K562 (cell line): ENCODE measurements around the gene SMIM10L2A. TPM values are rescaled to one million over a fixed set of nuclear protein-coding genes. Genes with fewer than 3 reads are reported as not detected.

Experiments used
- ATAC-seq: fragments of 200-7000 bp; cut with Tn5 transposase; 3 replicates; pipeline ENCODE4 v1.9.1; 2020; ENCODE audit warnings: moderate library complexity
- BruUV-seq: library from RNA; stranded (reverse); fragments of 400-500 nt; replicated peaks from 2 replicates; lab custom pipeline; 2021; lab: Mats Ljungman, UMichigan
- CTCF ChIA-PET: fragments of 300-600 bp; formaldehyde crosslinking; extraction: SDS; loops from one replicate; lab custom pipeline; 2021; ENCODE audit warnings: low intra/inter-chr PET ratio; lab: Yijun Ruan, JAX
- POLR2A ChIA-PET: fragments of 300-600, 350-650 bp; sonication (Branson Sonifier 250); formaldehyde crosslinking; extraction: SDS; loops from one replicate; lab custom pipeline; 2021; ENCODE audit warnings: antibody characterized with exemption, inconsistent platforms; lab: Yijun Ruan, JAX
- DNase-seq, 4 experiments: peaks; one replicate each; pipeline versions ENCODE4 v3.0.0 to v3.0.0-alpha.2; 2011 to 2018; ENCODE audit warnings: low spot score in 3 of 4, mixed read lengths in 3 of 4; ENCODE audit errors: extremely low read depth in 1 of 4
- FAIRE-seq: peaks from 2 replicates; lab custom pipeline; 2011; peaks lifted over from hg19 to GRCh38; lab: Jason Lieb, UNC
- H2AFZ ChIP-seq: 2 replicates; pipeline ENCODE4 v1.6.0; 2011; ENCODE audit warnings: low read depth, low read length, control low read depth, inconsistent platforms
- H3K27ac ChIP-seq: fragments of 200-600 bp; 3 replicates; pipeline ENCODE4 v1.8.0; 2011; ENCODE audit warnings: low read depth, mild to moderate bottlenecking, control low read depth, inconsistent platforms, low read length, moderate library complexity, mixed read lengths; ENCODE audit errors: extremely low read depth
- H3K27me3 ChIP-seq, 2 experiments: fragments of 300-600 bp in 1 of 2; 2 replicates in 1 of 2; 3 replicates in 1 of 2; pipeline versions ENCODE4 v1.6.0 to v1.8.0; 2011; ENCODE audit warnings: inconsistent platforms in 2 of 2, low read length in 2 of 2, mild to moderate bottlenecking in 1 of 2, mixed read lengths in 1 of 2, moderate library complexity in 1 of 2; ENCODE audit not compliant: control insufficient read depth in 2 of 2, insufficient read depth in 2 of 2
- H3K36me3 ChIP-seq: fragments of 300-600 bp; 3 replicates; pipeline ENCODE4 v1.8.0; 2011; ENCODE audit warnings: mild to moderate bottlenecking, low read length, inconsistent platforms; ENCODE audit not compliant: control insufficient read depth, insufficient read depth
- H3K4me1 ChIP-seq, 2 experiments: fragments of 200-600 bp in 1 of 2; replicated peaks in 1 of 2; 2 replicates in 1 of 2; 3 replicates in 1 of 2; pipeline versions ENCODE4 v1.5.1 to v1.8.0; 2011; ENCODE audit warnings: inconsistent platforms in 2 of 2, low read length in 2 of 2, mild to moderate bottlenecking in 1 of 2, mixed read lengths in 1 of 2, moderate library complexity in 1 of 2; ENCODE audit not compliant: control insufficient read depth in 2 of 2, insufficient read depth in 2 of 2
- H3K4me2 ChIP-seq: 2 replicates; pipeline ENCODE4 v1.6.1; 2011; ENCODE audit warnings: low read length, control low read depth, inconsistent platforms, mixed read lengths; ENCODE audit not compliant: insufficient read depth
- H3K4me3 ChIP-seq: fragments of 200-600 bp; sonication (generic), shearing (Covaris generic); 2 replicates; pipeline ENCODE4 v1.5.1; 2016; ENCODE audit warnings: control low read depth, inconsistent platforms
- H3K79me2 ChIP-seq: fragments of 200-600 bp; 3 replicates; pipeline ENCODE4 v1.8.0; 2011; ENCODE audit warnings: low read length, inconsistent platforms; ENCODE audit not compliant: control insufficient read depth, insufficient read depth
- H3K9ac ChIP-seq, 2 experiments: 2 replicates each; pipeline versions ENCODE4 v1.6.0 to v1.6.1; 2011; ENCODE audit warnings: low read depth in 2 of 2, low read length in 2 of 2, control low read depth in 1 of 2, inconsistent platforms in 1 of 2, mild to moderate bottlenecking in 1 of 2, mixed read lengths in 1 of 2; ENCODE audit not compliant: insufficient read depth in 1 of 2
- H3K9me1 ChIP-seq: one replicate; pipeline ENCODE4 v1.6.0; 2011; ENCODE audit warnings: inconsistent platforms, mild to moderate bottlenecking, low read length, moderate library complexity; ENCODE audit not compliant: control insufficient read depth, insufficient read depth
- H3K9me3 ChIP-seq: replicated peaks from 2 replicates; pipeline ENCODE4 v1.5.1; 2011; ENCODE audit warnings: low read depth, low read length, inconsistent platforms; ENCODE audit not compliant: control insufficient read depth, insufficient read depth
- H4K20me1 ChIP-seq: replicated peaks from 2 replicates; pipeline ENCODE4 v1.6.1; 2011; ENCODE audit warnings: low read length, inconsistent platforms, mixed read lengths; ENCODE audit not compliant: control insufficient read depth, insufficient read depth
- NFXL1 ChIP-seq: fragments of 450-650 bp; formaldehyde crosslinking; IDR thresholded peaks from 2 replicates; pipeline ENCODE4 v1.4.0; 2021; ENCODE audit warnings: mild to moderate bottlenecking
- RAD21 ChIP-seq, 2 experiments: fragments of 250-450 bp in 1 of 2; fragments of 450-650 bp in 1 of 2; sonication (Bioruptor Pico) in 1 of 2; formaldehyde crosslinking in 1 of 2; IDR thresholded peaks in 1 of 2; conservative IDR thresholded peaks in 1 of 2; 2 replicates each; pipeline versions ENCODE4 v1.4.0 to v1.8.0; 2020 to 2022; ENCODE audit warnings: mild to moderate bottlenecking in 2 of 2, moderate library complexity in 1 of 2
- WGBS: fragments of 100-300 bp; shearing (Covaris generic); methylation state at CpG from one replicate; pipeline ENCODE4 v1.1.6; 2016; ENCODE audit warnings: low coverage, mixed read lengths; ENCODE audit not compliant: insufficient coverage; ENCODE audit errors: missing lambda C conversion rate; 5-methylcytosine and 5-hydroxymethylcytosine counted together
- in situ Hi-C: fragments of 300-500 bp; cut with MboI; formaldehyde crosslinking; loops from 4 replicates; pipeline ENCODE4 v1.15.0; 2018; ENCODE audit warnings: inconsistent platforms, mixed read lengths
- intact Hi-C: fragments of 100-400 bp; cut with micrococcal nuclease; formaldehyde crosslinking; loops from 2 replicates; pipeline ENCODE4 v1.14.2; 2022
- polyA plus RNA-seq, 8 experiments: library from polyadenylated mRNA; depleted of rRNA in 4 of 8; stranded (reverse) in 5 of 8; unstranded in 3 of 8; fragments of >200 nt; fragmentation: Nextera tagmentation in 2 of 8; fragmentation: Illumina TruSeq in 1 of 8; extraction: Ambion mirVana in 2 of 8; extraction: Trizol in 1 of 8; gene quantifications; 2 replicates each; pipeline versions ENCODE4 v1.2.1 to v1.2.3, GENCODE V29; 2011 to 2014; ENCODE audit warnings: inconsistent platforms in 1 of 8, missing spikeins in 1 of 8
- total RNA-seq, 7 experiments: library from RNA; depleted of rRNA in 6 of 7; stranded (reverse); fragments of >200 nt in 6 of 7; fragmentation: Illumina TruSeq in 2 of 7; extraction: Trizol in 2 of 7; gene quantifications; 2 replicates each; pipeline versions ENCODE4 v1.2.1 to v1.2.3, GENCODE V29; 2011 to 2021; ENCODE audit warnings: low replicate concordance in 1 of 7
- TF ChIP-seq, protein P1 (sequence below), 2 experiments: fragments of 450-650 bp; IDR thresholded peaks; 2 replicates each; pipeline ENCODE4 v1.6.1; 2016; ENCODE audit warnings: mild to moderate bottlenecking in 2 of 2, borderline replicate concordance in 1 of 2, low read depth in 1 of 2, moderate library complexity in 1 of 2
- TF ChIP-seq, protein P2 (sequence below), 2 experiments: fragments of 450-650 bp in 1 of 2; sonication (generic) in 1 of 2; formaldehyde crosslinking in 1 of 2; IDR thresholded peaks in 1 of 2; conservative IDR thresholded peaks in 1 of 2; 2 replicates each; pipeline versions ENCODE4 v1.6.1 to v1.8.1; 2016 to 2023; ENCODE audit warnings: mild to moderate bottlenecking in 2 of 2, moderate library complexity in 2 of 2, inconsistent platforms in 1 of 2, missing genetic modification reagents in 1 of 2
- TF ChIP-seq, protein P3 (sequence below), 2 experiments: fragments of 450-650 bp in 1 of 2; IDR thresholded peaks; 2 replicates each; pipeline ENCODE4 v1.6.1; 2011 to 2017; ENCODE audit warnings: low read depth in 2 of 2, antibody characterized with exemption in 1 of 2, borderline replicate concordance in 1 of 2, low read length in 1 of 2, mild to moderate bottlenecking in 1 of 2, mixed read lengths in 1 of 2; ENCODE audit not compliant: control insufficient read depth in 1 of 2

The SMIM10L2A gene
- total and polyA plus RNA-seq, 9 of the 15 experiments (the other 6 are each of a cell fraction or from before 2014, with no cell fraction given) = 0.03 to 0.14 (median 0.09) TPM; not detected in 2

DNA sequence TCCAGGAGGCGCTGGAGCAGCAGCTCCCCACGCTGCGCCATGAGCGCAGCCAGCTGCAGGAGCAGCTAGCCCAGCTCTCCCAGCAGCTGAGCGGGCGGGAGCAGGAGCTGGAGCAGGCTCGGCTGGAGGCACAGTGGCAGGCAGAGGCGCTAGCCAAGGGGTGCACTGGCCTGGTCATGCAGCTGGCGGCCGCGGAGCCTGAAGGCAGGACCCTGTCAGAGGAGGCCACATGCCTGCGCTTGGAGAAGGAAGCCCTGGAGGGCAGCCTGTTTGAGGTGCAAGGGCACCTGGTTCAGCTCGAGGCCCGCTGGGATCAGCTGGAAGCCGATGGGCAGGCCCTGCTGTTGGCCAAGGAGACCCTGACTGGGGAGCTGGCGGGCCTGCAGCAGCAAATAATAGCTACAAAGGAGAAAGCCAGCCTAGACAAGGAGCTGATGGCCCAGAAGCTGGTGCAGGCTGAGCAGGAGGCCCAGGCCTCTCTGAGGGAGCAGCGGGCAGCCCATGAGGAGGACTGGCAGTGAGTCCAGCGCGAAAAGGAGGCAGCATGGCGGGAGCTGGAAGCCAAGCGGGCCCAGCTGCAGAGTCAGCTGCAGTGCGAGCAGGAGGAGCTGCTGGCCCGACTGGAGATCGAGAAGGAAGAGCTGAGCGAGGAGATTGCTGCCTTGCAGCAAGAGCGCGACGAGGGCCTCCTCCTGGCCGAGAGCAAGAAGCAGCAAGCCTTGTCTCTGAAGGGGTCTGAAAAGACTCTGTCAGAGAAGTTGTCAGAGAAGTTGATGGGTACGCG is 13.6 kb downstream of the SMIM10L2A start:
- Histone ChIP-seq H3K9me1 (no peaks in the 10 kb centered on the region), H2AFZ (no peak overlapping the region), H3K79me2 (no peaks in the 10 kb centered on the region), H3K9me3 (no peaks in the 10 kb centered on the region), H3K27ac (no peak overlapping the region), H3K4me3 (no peak overlapping the region), H3K4me1 (peaks cover 0 to 28% of the 10 kb centered on the region in 2 experiments; a peak in 1 of 5 replicates), H3K27me3 (peaks cover 6 to 61% of the 10 kb centered on the region in 2 experiments; a peak in 3 of 5 replicates), H3K36me3 (no peaks in the 10 kb centered on the region), H4K20me1 (no peaks in the 10 kb centered on the region), H3K4me2 (no peak overlapping the region), H3K9ac (no peak overlapping the region)
- intact Hi-C loops (no loop called here), in situ Hi-C loops (no loop called here)
- ChIA-PET POLR2A (no interaction called here), CTCF (no interaction called here)
- BruUV-seq = no TSS peak
- DNase-seq (peak in 1 of 4 experiments; percentile 9), ATAC-seq (0 out of 3 replicates have a peak, but pooled peaks have one; percentile 16), FAIRE-seq (no peak)
- 2% methylated on average over 15 of the region's 31 CpGs for WGBS
- TF ChIP-seq, protein P1, sequence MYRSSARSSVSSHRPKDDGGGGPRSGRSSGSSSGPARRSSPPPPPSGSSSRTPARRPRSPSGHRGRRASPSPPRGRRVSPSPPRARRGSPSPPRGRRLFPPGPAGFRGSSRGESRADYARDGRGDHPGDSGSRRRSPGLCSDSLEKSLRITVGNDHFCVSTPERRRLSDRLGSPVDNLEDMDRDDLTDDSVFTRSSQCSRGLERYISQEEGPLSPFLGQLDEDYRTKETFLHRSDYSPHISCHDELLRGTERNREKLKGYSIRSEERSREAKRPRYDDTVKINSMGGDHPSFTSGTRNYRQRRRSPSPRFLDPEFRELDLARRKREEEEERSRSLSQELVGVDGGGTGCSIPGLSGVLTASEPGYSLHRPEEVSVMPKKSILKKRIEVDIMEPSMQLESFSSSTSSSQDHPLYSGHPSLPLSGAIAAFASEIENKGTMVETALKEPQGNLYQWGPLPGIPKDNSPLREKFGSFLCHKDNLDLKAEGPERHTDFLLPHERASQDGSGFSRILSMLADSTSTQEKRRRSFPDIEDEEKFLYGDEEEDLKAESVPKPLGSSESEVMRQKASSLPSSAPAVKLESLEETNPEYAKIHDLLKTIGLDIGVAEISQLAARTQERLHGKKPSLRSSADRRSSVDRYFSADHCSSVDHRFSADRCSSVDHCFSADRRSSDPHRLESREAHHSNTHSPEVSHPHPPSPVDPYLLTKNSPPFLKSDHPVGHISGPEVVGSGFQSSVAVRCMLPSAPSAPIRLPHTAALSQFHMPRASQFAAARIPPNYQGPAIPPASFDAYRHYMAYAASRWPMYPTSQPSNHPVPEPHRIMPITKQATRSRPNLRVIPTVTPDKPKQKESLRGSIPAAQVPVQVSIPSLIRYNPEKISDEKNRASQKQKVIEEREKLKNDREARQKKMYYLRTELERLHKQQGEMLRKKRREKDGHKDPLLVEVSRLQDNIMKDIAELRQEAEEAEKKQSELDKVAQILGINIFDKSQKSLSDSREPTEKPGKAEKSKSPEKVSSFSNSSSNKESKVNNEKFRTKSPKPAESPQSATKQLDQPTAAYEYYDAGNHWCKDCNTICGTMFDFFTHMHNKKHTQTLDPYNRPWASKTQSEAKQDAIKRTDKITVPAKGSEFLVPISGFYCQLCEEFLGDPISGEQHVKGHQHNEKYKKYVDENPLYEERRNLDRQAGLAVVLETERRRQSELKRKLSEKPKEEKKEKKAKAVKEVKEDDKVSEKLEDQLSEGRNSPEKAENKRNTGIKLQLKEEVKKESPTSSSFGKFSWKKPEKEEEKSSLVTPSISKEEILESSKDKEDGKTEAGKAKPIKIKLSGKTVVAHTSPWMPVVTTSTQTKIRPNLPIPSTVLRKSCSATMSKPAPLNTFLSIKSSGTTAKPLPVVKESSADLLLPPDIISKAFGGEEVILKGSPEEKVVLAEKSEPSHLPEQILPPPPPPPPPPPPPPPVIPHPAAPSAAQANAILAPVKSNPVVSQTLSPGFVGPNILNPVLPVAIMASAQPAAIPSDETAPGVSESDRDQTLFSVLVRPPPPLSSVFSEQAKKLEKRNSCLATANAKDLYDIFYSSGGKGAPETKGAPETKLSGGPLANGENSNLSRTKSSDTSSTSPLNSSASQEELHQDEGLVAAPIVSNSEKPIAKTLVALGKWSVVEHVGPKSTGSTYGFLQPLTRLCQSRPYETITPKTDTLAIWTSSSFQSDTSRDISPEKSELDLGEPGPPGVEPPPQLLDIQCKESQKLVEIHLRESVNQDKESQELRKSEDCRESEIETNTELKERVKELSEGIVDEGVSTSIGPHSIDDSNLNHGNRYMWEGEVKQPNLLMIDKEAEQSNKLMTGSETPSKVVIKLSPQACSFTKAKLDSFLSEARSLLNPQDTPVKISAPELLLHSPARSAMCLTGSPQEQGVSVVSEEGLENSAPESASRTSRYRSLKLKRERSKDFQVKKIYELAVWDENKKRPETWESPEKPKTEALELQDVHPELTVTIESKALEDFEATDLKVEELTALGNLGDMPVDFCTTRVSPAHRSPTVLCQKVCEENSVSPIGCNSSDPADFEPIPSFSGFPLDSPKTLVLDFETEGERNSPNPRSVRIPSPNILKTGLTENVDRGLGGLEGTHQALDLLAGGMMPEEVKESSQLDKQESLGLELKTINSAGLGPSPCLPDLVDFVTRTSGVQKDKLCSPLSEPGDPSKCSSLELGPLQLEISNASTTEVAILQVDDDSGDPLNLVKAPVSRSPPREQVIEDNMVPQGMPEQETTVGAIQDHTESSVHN (IDR thresholded peaks at IDR 0.05; ENCODE audit: borderline replicate concordance in 1 of 2, low read depth in 1 of 2) = no peak
- TF ChIP-seq RAD21 (CRISPR knock-in tag; conservative IDR thresholded peaks at IDR 0.05 in 1 of 2, IDR thresholded peaks at IDR 0.05 in 1 of 2) = 0 out of 4 replicates have a peak, but pooled peaks of 1 of the 2 experiments have one; percentile 12
- TF ChIP-seq NFXL1 (CRISPR knock-in tag) = no peak
- TF ChIP-seq, protein P2, sequence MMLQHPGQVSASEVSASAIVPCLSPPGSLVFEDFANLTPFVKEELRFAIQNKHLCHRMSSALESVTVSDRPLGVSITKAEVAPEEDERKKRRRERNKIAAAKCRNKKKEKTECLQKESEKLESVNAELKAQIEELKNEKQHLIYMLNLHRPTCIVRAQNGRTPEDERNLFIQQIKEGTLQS (IDR thresholded peaks at IDR 0.05) = no peak
- TF ChIP-seq, protein P2 (CRISPR knock-in tag; conservative IDR thresholded peaks at IDR 0.05) = no peak
- TF ChIP-seq, protein P3, sequence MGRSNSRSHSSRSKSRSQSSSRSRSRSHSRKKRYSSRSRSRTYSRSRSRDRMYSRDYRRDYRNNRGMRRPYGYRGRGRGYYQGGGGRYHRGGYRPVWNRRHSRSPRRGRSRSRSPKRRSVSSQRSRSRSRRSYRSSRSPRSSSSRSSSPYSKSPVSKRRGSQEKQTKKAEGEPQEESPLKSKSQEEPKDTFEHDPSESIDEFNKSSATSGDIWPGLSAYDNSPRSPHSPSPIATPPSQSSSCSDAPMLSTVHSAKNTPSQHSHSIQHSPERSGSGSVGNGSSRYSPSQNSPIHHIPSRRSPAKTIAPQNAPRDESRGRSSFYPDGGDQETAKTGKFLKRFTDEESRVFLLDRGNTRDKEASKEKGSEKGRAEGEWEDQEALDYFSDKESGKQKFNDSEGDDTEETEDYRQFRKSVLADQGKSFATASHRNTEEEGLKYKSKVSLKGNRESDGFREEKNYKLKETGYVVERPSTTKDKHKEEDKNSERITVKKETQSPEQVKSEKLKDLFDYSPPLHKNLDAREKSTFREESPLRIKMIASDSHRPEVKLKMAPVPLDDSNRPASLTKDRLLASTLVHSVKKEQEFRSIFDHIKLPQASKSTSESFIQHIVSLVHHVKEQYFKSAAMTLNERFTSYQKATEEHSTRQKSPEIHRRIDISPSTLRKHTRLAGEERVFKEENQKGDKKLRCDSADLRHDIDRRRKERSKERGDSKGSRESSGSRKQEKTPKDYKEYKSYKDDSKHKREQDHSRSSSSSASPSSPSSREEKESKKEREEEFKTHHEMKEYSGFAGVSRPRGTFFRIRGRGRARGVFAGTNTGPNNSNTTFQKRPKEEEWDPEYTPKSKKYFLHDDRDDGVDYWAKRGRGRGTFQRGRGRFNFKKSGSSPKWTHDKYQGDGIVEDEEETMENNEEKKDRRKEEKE (IDR thresholded peaks at IDR 0.05; ENCODE audit: borderline replicate concordance in 1 of 2, control insufficient read depth in 1 of 2, low read depth in 2 of 2, low read length in 1 of 2) = no peak
